ENCODE results near the gene C12orf57.

- TF ChIP-seq CTCF (IDR thresholded peaks at IDR 0.05; ENCODE audit: insufficient read depth, low read length) (no peak), REST (IDR thresholded peaks at IDR 0.05; ENCODE audit: insufficient replicate concordance, low read depth) (no peak), POLR2AphosphoS5 (IDR thresholded peaks at IDR 0.05; ENCODE audit: low read depth) (no peak), GABPA (IDR thresholded peaks at IDR 0.05; ENCODE audit: low read depth) (no peak), SPI1 (IDR thresholded peaks at IDR 0.05; ENCODE audit: borderline replicate concordance, low read depth) (no peak)
Observed at GRCh38 chr12:6896846-6897435, 46.9 kb upstream of the C12orf57 start.
